GM23248 (cell line): ENCODE results near the gene CDCA7. TPM values are rescaled to one million over a fixed set of nuclear protein-coding genes. Genes with fewer than 3 reads are reported as not detected.
"Not testable (repeated sequence)": the region's sequence is repeated elsewhere in the genome, so short reads cannot be mapped to it uniquely, and the experiment has no call there.

Experiments used
- DNase-seq: peaks from one replicate; pipeline ENCODE4 v3.0.0-alpha.2; 2015
- H2AFZ ChIP-seq: fragments of 200-600 bp; sonication (generic); 2 replicates; pipeline ENCODE4 v1.6.1; 2016; ENCODE audit warnings: antibody characterized with exemption
- H3F3A ChIP-seq: fragments of 200-600 bp; sonication (generic); 2 replicates; pipeline ENCODE4 v1.6.1; 2016; ENCODE audit warnings: mild to moderate bottlenecking, antibody characterized with exemption, mixed run types; ENCODE audit not compliant: insufficient read depth
- H3K27ac ChIP-seq: fragments of 200-600 bp; sonication (generic); 2 replicates; pipeline ENCODE4 v1.5.1; 2016; ENCODE audit warnings: mild to moderate bottlenecking
- H3K27me3 ChIP-seq: fragments of 200-600 bp; sonication (generic); replicated peaks from 2 replicates; pipeline ENCODE4 v1.6.1; 2016; ENCODE audit warnings: mild to moderate bottlenecking; ENCODE audit not compliant: insufficient read depth
- H3K36me3 ChIP-seq: fragments of 200-600 bp; sonication (generic); 2 replicates; pipeline ENCODE4 v1.6.1; 2016; ENCODE audit warnings: low read depth, mild to moderate bottlenecking
- H3K4me1 ChIP-seq: fragments of 200-600 bp; sonication (generic); 2 replicates; pipeline ENCODE4 v1.6.1; 2016; ENCODE audit warnings: mild to moderate bottlenecking; ENCODE audit not compliant: insufficient read depth
- H3K4me2 ChIP-seq: fragments of 200-600 bp; sonication (generic); one replicate; pipeline ENCODE4 v1.6.1; 2016; ENCODE audit warnings: mild to moderate bottlenecking; ENCODE audit not compliant: unreplicated experiment
- H3K4me3 ChIP-seq: fragments of 200-600 bp; sonication (generic); 2 replicates; pipeline ENCODE4 v1.5.1; 2016; ENCODE audit warnings: mild to moderate bottlenecking
- H3K79me2 ChIP-seq: fragments of 200-600 bp; sonication (generic); 2 replicates; pipeline ENCODE4 v1.6.1; 2016; ENCODE audit warnings: mild to moderate bottlenecking; ENCODE audit not compliant: insufficient read depth
- H3K9ac ChIP-seq: fragments of 200-600 bp; sonication (generic); 2 replicates; pipeline ENCODE4 v1.6.1; 2016; ENCODE audit warnings: mild to moderate bottlenecking
- H3K9me2 ChIP-seq: fragments of 200-600 bp; sonication (generic); 2 replicates; pipeline ENCODE4 v1.6.1; 2016; ENCODE audit warnings: mixed run types, mild to moderate bottlenecking, moderate library complexity; ENCODE audit not compliant: insufficient read depth
- H3K9me3 ChIP-seq: fragments of 200-600 bp; sonication (generic); one replicate; pipeline ENCODE4 v1.6.1; 2017; ENCODE audit warnings: low read depth
- H4K20me1 ChIP-seq: fragments of 200-600 bp; sonication (generic); 2 replicates; pipeline ENCODE4 v1.6.0; 2016; ENCODE audit not compliant: insufficient read depth
- EZH2 ChIP-seq: fragments of 200-600 bp; sonication (generic); IDR thresholded peaks from 2 replicates; pipeline ENCODE4 v1.6.1; 2018; ENCODE audit warnings: antibody characterized with exemption, mild to moderate bottlenecking; ENCODE audit not compliant: insufficient read depth, poor library complexity, severe bottlenecking
- EZH2phosphoT487 ChIP-seq: fragments of 200-600 bp; sonication (generic); IDR thresholded peaks from 2 replicates; pipeline ENCODE4 v1.6.1; 2018; ENCODE audit warnings: antibody characterized with exemption, moderate library complexity, mild to moderate bottlenecking, low read depth; ENCODE audit not compliant: insufficient read depth
- WGBS, 2 experiments: methylation state at CpG; one replicate each; pipeline ENCODE4 v1.1.6; 2015 to 2017; ENCODE audit warnings: low lambda C conversion rate in 2 of 2, low coverage in 1 of 2; ENCODE audit errors: missing lambda C conversion rate in 2 of 2; 5-methylcytosine and 5-hydroxymethylcytosine counted together
- in situ Hi-C: fragments of 300-500 bp; cut with MboI; formaldehyde crosslinking; loops from 2 replicates; pipeline ENCODE4 v1.15.0; 2020
- polyA plus RNA-seq: library from polyadenylated mRNA; unstranded; fragments of >200 nt; fragmentation: Nextera tagmentation; extraction: Ambion mirVana; gene quantifications from 2 replicates; pipeline ENCODE4 v1.2.1, GENCODE V29; 2016
- total RNA-seq: library from RNA; depleted of rRNA; stranded (reverse); fragments of >200 nt; shearing (Covaris generic); gene quantifications from 2 replicates; pipeline ENCODE4 v1.2.3, GENCODE V29; 2014

The CDCA7 gene
- total and polyA plus RNA-seq, 2 experiments from 2014 or later, result 3.0 to 3.2 TPM

DNA sequence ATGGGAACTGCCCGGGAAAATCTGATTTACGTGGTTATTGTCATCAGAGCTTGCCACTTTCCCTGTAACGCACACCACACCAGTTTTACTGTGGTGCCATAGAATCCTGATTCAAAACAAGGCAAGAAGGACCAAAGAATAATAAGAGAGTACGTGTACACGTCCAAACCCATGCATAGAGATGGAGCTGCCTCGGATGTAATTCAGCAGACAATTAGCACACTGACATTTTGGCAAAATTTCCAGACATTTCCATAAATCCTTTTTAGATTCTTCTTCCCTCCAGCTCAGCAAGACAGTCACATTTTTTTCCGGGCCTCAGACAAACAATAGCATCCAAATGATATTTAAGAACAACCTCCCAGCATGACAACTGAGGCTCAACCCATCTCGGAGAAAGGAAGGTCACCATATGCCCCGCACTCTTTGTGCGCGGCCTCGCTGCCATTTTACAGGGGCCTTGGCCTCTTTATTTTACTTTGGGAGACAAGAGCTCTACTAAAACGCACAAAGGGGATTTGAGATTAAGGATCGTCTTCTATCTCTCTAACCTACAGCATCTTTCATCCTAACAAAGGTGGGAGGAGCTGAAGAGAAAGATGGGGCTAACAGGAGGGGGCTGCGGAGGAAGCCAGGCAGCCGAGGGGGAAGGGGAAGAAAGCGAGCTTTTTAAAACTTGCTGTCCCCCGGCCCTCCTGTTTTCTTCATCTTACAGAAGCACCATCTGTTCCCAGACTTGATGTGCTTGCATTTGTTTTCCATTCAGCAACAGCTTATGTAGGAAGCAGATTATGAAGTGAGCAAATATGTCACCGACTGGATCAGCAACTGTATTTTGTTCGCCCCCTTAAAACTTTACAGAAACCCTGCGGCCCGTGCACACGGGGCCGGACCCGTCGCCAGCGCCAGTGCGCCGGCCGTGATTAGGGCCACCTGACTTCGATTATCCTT is 61.0 kb downstream of the CDCA7 start:
- no peak for DNase-seq
- Histone ChIP-seq H3K9me2 (no peaks in the 10 kb centered on the region), H3F3A (no peaks in the 10 kb centered on the region), H4K20me1 (no peaks in the 10 kb centered on the region), H3K4me1 (no peaks in the 10 kb centered on the region), H3K4me3 (no peak overlapping the region), H3K36me3 (no peaks in the 10 kb centered on the region), H3K27me3 (peaks cover 24% of the 10 kb centered on the region), H3K79me2 (no peaks in the 10 kb centered on the region), H3K9me3 (no peaks in the 10 kb centered on the region), H3K27ac (no peak overlapping the region), H3K4me2 (no peak overlapping the region), H2AFZ (no peak overlapping the region), H3K9ac (no peak overlapping the region)
- TF ChIP-seq EZH2 (no peak), EZH2phosphoT487 (no peak)
- in situ Hi-C loops, result loop anchor here (25.0 kb wide), 2 partner anchors 647 to 922 kb away; partner anchors contain the start of gene SP9
- 41 to 42% methylated on average over 31 of the region's 31 CpGs for WGBS, 2 experiments

DNA sequence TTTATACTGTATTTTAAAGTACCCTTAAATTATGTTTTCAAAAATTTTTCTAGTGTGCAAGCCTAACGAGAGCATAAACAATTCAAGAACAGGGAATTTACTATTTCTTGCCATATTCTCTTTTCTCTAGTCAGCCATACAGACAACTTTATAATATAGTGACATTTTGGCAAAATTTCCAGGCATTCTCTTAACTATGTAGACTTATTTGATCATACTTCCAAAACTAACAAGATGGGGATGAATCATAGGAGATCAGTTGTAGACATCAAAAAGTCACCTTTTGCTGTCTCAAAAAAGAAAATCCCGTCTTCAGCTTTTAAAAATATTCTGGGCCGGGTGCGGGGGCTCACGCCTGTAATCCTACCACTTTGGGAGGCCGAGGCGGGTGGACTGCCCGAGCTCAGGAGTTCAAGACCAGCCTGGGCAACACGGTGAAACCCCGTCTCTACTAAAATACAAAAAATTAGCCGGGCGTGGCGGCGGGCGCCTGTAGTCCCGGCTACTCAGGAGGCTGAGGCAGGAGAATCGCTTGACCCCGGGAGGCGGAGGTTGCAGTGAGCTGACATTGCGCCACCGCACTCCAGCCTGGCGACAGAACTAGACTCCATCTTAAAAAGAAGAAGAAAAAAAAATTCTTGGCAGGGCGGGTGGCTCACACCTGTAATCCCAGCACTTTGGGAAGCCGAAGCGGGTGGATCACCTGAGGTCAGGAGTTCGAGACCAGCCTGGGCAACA is 61.9 kb downstream of the CDCA7 start:
- H3K9ac ChIP-seq, H3K4me2 ChIP-seq, H3K36me3 ChIP-seq, DNase-seq, H3K9me3 ChIP-seq, H3K9me2 ChIP-seq, H2AFZ ChIP-seq, H3F3A ChIP-seq, H4K20me1 ChIP-seq, H3K79me2 ChIP-seq, H3K4me1 ChIP-seq, H3K27ac ChIP-seq, H3K4me3 ChIP-seq: not testable (repeated sequence)
- WGBS, 2 experiments, result 92 to 98% methylated on average over 23 to 26 of the region's 26 CpGs
- H3K27me3 ChIP-seq, result peaks cover 25% of the 10 kb centered on the region
- in situ Hi-C loops, result loop anchor here (25.0 kb wide), 2 partner anchors 646 to 921 kb away; partner anchors contain the start of gene SP9

DNA sequence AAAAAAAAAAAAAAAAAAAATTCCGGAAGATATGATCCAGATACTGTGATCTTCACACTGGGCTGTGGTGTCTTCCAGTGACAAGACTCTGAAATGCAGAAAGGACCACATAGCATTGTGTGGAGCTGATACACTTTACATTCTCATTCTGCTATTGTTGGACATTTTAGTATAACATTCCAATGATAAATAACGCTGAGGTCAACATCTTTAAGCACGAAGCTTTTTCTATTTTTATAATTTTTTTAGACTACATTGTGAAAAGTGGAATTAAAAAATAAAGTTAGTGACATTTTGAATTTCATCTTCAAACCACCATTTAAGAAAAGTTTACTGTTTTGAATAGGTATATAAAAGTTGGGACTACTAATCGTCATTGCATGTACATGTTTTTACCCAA is 62.7 kb downstream of the CDCA7 start:
- 76 to 78% methylated on average over 4 of the region's 4 CpGs for WGBS, 2 experiments
- peaks cover 31% of the 10 kb centered on the region for H3K27me3 ChIP-seq
- DNase-seq, result no peak
- H3K4me2 ChIP-seq, result no peak overlapping the region
- no peaks in the 10 kb centered on the region for H3K4me1 ChIP-seq
- in situ Hi-C loops, result loop anchor here (25.0 kb wide), 2 partner anchors 645 to 920 kb away; partner anchors contain the start of gene SP9
- no peak overlapping the region for H3K4me3 ChIP-seq
- no peaks in the 10 kb centered on the region for H4K20me1 ChIP-seq
- no peaks in the 10 kb centered on the region for H3K9me3 ChIP-seq
- H3K36me3 ChIP-seq, result no peaks in the 10 kb centered on the region
- no peaks in the 10 kb centered on the region for H3K79me2 ChIP-seq
- no peak overlapping the region for H3K9ac ChIP-seq
- H3K9me2 ChIP-seq, result no peaks in the 10 kb centered on the region
- no peaks in the 10 kb centered on the region for H3F3A ChIP-seq
- H3K27ac ChIP-seq, result no peak overlapping the region
- TF ChIP-seq EZH2phosphoT487, result no peak
- no peak for TF ChIP-seq EZH2
- no peak overlapping the region for H2AFZ ChIP-seq

DNA sequence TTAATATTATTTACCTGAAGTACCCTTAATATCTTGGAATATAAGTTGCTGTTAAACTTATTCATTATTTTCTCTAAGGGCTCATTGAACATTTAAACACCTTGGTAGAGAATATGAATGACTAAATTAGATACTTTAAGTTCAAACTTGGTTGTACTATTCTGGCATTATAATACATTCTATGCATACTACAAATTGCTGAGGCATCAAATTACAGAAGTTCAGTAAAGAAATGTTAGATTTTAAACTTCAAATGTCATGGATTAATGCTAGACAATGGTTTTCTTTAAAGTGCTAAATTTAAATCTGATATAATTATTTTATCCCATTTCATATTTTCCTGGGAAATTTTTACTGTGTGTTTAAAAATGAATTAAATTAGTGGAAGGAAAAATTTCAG is 63.1 kb downstream of the CDCA7 start:
- no peak for TF ChIP-seq EZH2
- TF ChIP-seq EZH2phosphoT487, result no peak
- no peaks in the 10 kb centered on the region for H3K79me2 ChIP-seq
- no peak overlapping the region for H3K4me3 ChIP-seq
- H2AFZ ChIP-seq, result no peak overlapping the region
- no peaks in the 10 kb centered on the region for H3K9me3 ChIP-seq
- H3K36me3 ChIP-seq, result no peaks in the 10 kb centered on the region
- no peak overlapping the region for H3K4me2 ChIP-seq
- no peaks in the 10 kb centered on the region for H3K4me1 ChIP-seq
- no peaks in the 10 kb centered on the region for H3F3A ChIP-seq
- no peaks in the 10 kb centered on the region for H3K9me2 ChIP-seq
- no peak overlapping the region for H3K27ac ChIP-seq
- H4K20me1 ChIP-seq, result no peaks in the 10 kb centered on the region
- peaks cover 31% of the 10 kb centered on the region for H3K27me3 ChIP-seq
- DNase-seq, result no peak
- in situ Hi-C loops, result loop anchor here (25.0 kb wide), 2 partner anchors 644 to 919 kb away; partner anchors contain the start of gene SP9
- no peak overlapping the region for H3K9ac ChIP-seq
